HG02938 (cell line): ENCODE data around the gene BAIAP3.

Source experiments
- ATAC-seq: cut with Tn5 transposase; IDR thresholded peaks from one replicate; pipeline ENCODE4 v1.9.1; 2021; ENCODE audit warnings: mild to moderate bottlenecking, moderate library complexity; ENCODE audit not compliant: unreplicated experiment

The BAIAP3 gene

DNA sequence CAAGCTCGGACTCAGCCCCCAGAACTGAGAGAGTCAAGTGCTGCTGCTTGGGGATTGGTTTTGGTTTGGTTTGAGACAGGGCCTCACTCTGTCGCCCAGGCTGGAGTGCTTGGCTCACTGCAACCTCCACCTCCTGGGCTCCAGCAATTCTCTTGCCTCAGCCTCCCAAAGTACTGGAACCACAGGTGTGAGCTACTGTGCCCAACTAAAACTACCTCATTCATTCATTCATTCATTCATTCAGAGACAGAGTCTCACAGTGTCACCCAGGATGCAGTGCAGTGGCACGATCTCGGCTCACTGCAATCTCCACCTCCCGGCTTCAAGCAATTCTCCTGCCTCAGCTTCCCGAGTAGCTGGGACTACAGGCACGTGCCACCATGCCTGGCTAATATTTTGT lies 56.3 kb downstream of the BAIAP3 start:
- ATAC-seq: no peak

DNA sequence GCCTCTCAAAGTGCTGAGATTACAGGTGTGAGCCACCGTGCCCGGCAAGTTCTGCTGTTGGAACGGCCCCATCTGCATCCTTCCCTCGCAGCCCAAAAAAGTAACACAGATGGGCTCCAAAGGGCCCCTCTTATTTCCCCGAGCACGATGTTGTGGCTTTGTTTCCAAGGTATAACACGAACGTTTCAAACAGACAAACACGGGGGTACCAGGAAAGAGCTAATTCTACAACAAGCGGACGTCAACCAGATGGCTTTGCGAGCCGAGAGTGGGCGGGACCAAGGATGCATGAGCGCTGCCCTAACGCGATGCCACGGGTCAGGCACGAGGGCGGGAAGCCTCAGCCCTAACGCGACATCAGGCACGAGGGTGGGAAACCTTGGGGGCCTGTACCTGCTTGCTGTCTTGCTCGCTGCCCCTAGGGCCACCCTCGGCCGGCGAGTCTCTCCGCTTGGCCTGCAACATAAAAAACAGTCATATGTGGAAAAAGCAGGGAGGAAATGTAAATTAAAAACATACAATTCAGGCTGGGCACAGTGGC lies 56.9 kb downstream of the BAIAP3 start:
- no peak for ATAC-seq

- ATAC-seq: no peak
Measured at GRCh38 chr16:1392826-1393225, 59.4 kb downstream of the BAIAP3 start.

DNA sequence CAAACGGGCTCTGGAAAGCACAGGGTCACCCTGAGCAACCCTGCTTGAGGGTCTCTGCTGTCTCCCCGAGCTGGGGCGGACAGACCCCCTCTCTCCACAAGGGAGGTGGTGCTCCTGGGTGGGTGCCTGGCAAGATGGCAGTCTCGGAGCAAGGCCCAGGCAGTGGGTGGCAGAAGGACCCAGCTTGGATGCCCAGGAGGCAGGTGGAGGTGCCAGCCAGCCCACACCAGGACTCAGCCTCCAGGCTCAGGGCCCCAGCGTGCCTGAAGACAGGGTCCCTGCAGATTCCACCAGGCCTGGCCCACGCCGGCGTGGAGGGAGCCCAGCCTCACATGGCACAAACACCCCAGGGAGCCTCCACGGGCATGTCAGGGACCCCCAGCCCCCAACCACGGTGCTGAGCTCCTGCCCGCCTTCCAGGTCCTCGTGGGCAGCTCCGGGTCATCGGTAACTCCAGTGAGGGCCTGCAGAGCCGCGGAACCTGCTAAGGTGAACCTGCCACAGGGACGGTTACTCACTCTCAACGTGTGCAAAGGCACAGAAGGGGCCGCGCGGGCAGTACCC lies 60.2 kb downstream of the BAIAP3 start:
- no peak for ATAC-seq

GRCh38 chr16:1394367-1394951 lies 61.0 kb downstream of the BAIAP3 start:
- no peak for ATAC-seq

DNA sequence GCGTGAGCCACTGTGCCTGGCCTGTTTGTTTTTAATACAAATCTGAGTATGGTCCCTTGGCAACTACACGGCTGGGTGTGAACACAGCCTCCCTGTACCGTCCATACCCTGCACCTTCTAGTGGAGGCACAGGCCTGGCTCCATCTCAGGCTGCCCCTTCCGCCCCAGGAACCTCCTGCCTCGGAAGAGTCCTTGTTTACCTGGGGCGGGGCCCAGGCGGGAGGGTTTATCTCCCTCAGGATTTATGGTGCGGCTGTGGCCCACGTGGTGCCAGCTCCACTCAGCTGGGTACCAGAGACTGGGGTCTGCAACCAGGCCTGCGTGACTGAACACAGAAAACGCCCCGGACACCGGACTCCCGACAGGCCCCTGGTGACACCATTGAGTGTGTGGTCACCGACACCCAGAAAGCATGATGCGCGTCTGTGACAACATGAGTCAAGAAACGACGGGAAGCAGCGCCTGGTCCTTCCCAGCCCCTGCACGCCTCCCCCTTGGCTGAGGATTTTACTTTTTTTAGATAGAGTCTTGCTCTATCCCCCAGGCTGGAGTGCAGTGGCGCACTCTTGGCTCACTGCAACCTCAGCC lies 62.1 kb downstream of the BAIAP3 start:
- ATAC-seq: no peak

DNA sequence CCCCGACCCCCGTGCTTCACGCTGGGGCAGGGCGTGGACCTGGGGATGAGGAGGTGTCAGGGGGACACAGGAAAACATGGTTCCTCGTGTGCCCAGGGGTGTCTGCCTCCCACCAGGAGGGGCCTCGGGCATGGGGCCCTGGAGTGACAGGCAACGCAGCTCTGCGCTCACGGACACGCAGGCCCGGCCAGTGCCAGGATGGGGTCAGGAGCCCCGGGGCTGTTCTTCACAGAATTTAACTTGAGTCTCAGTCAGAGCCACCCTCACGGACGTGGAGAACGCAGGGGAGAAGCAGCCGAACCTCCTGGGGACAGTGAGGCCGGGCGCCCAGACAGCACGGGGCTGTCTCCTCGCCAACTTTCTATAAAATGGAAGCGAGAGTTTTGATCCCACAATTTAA lies 64.3 kb downstream of the BAIAP3 start:
- no peak for ATAC-seq

- no peak for ATAC-seq
Measured at GRCh38 chr16:1398351-1398750, 64.9 kb downstream of the BAIAP3 start.
